Subcutaneous abdominal adipose tissue (tissue), 5 donors: Measurements from ENCODE around the gene SLC39A13.

Source experiments
- H3K27ac ChIP-seq: one replicate; pipeline ENCODE4 v1.7.0; 2013; ENCODE audit warnings: low read depth, mild to moderate bottlenecking, inconsistent platforms, low read length, moderate library complexity
- H3K27me3 ChIP-seq, 5 donors: one replicate each; pipeline ENCODE4 v1.7.0; 2013; ENCODE audit warnings: low read length in 5 of 5, inconsistent platforms in 1 of 5; ENCODE audit not compliant: control insufficient read depth in 5 of 5, insufficient read depth in 4 of 5
- H3K36me3 ChIP-seq, 5 donors: one replicate each; pipeline ENCODE4 v1.7.0; 2013; ENCODE audit warnings: low read length in 5 of 5; ENCODE audit not compliant: control insufficient read depth in 5 of 5, insufficient read depth in 5 of 5
- H3K4me1 ChIP-seq, 5 donors: one replicate each; pipeline ENCODE4 v1.7.0; 2013; ENCODE audit warnings: low read length in 5 of 5, mild to moderate bottlenecking in 3 of 5, moderate library complexity in 1 of 5; ENCODE audit not compliant: control insufficient read depth in 5 of 5, insufficient read depth in 5 of 5
- H3K4me3 ChIP-seq, 5 donors: one replicate each; pipeline ENCODE4 v1.7.0; 2013; ENCODE audit warnings: low read length in 5 of 5, low read depth in 1 of 5
- H3K9ac ChIP-seq, 5 donors: one replicate each; pipeline ENCODE4 v1.7.0; 2013; ENCODE audit warnings: low read length in 5 of 5, mild to moderate bottlenecking in 4 of 5, moderate library complexity in 3 of 5
- H3K9me3 ChIP-seq, 5 donors: one replicate each; pipeline ENCODE4 v1.7.0; 2013; ENCODE audit warnings: low read length in 5 of 5; ENCODE audit not compliant: control insufficient read depth in 5 of 5
- donor health status: healthy.
- donor health status: healthy.
- donor health status: healthy.
- donor health status: healthy.
- donor health status: healthy.

SLC39A13 gene

DNA sequence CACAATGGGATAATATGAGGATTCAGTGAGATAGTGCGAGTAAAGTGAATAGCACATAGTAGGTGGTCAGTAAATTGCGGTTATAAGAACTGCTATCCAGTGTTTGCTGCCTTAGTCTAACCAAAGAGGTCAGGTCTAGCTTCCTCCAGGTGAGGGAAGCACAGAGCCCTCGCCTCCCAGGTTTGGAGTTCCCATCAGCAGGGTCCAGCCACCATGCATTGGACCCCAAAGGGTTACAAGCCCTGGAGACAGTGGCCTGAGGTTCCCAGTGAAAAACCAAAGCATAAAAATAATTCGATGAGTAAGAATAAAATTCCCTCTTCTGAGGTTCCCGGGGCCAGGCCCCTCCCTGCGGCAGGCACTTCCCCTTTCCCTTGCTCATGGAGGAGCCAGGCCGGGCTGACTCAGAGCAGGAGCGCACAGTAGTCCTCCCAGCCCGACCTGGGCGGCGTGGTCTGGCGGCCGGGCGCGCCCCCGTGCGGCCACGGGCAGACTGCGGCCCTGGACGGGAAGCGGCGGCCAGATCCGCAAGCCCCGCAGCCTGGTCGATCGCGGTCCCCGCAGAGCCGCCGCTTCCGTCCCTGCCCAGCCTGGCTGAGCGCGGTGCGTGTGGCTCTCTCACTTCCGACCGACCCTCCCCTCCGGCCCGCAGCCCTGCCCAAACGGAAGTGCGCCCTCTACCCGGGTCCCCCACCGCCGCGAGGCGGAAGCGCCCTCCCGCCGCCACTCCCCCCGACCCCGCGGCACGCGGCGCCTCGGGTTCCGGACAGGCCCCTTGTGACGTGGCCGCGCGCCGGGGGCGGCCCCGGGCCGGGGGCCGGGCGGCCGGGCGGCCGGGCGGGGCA, at the start of gene SLC39A13:
Gene SLC39A13, plus strand, starts transcription at position 845 of the 845 bp plus-strand sequence. CDS start 1,505 bp downstream, outside the sequence.
- no peaks in the 10 kb centered on the region for H3K27me3 ChIP-seq
- peak within 1 kb of the TSS; percentile 59 to 93 (median 79) for H3K9ac ChIP-seq
- H3K4me1 ChIP-seq: peaks cover 8 to 36% (median 30%) of the 10 kb centered on the region in 5 donors
- peaks cover 0 to 19% (median 9%) of the 10 kb centered on the region in 5 donors for H3K36me3 ChIP-seq
- peak within 1 kb of the TSS; percentile 93 for H3K27ac ChIP-seq
- H3K4me3 ChIP-seq: peak within 1 kb of the TSS; percentile 77 to 88 (median 83)
- H3K9me3 ChIP-seq: no peaks in the 10 kb centered on the region

DNA sequence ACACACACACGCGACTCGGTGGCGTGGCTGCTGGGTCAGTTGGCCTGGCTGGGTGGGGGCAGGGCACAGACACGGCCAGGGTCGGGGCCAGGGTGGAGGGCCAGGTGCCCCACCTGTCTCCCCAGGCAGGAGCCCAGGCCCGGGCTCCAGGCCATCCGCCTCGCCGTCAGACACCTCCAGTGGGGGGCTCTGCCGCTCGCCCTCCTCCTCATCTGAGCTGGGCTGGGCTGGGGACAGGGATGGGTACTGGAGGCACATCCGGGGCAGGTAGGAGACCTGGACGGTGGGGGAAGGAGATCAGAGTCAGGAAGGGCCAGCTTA, 49.7 kb upstream of the SLC39A13 start:
- H3K9me3 ChIP-seq: no peaks in the 10 kb centered on the region
- H3K27ac ChIP-seq: no peak overlapping the region
- H3K4me1 ChIP-seq: peaks cover 0 to 22% (median 7%) of the 10 kb centered on the region in 5 donors
- H3K4me3 ChIP-seq: no peak overlapping the region
- H3K36me3 ChIP-seq: peaks cover 0 to 31% (median 6%) of the 10 kb centered on the region in 5 donors
- no peak overlapping the region for H3K9ac ChIP-seq
- H3K27me3 ChIP-seq: no peaks in the 10 kb centered on the region

DNA sequence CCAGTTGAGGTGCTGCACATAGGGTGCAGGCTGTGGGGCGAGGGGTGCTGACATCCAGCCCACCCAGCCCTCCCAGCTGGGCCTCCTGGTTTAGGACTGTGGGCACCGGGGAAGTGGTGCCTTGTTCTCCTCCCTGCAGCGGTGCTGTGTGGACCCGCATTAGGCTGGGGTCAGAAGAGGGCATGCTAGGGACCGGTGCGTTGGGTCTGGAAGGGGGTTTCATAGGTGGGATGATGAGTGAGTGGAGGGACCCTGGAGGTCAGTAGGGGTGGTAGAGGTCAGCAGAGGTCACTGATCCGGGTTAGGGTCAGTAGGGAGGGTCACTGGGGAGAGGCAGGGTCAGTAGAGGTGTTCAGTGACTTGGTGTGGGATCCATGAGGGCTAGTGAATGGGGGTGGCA, 49.2 kb upstream of the SLC39A13 start:
- H3K36me3 ChIP-seq: peaks cover 0 to 31% (median 6%) of the 10 kb centered on the region in 5 donors
- no peaks in the 10 kb centered on the region for H3K9me3 ChIP-seq
- no peak overlapping the region for H3K27ac ChIP-seq
- no peak overlapping the region for H3K4me3 ChIP-seq
- H3K4me1 ChIP-seq: peaks cover 0 to 22% (median 7%) of the 10 kb centered on the region in 5 donors
- no peaks in the 10 kb centered on the region for H3K27me3 ChIP-seq
- H3K9ac ChIP-seq: no peak overlapping the region

DNA sequence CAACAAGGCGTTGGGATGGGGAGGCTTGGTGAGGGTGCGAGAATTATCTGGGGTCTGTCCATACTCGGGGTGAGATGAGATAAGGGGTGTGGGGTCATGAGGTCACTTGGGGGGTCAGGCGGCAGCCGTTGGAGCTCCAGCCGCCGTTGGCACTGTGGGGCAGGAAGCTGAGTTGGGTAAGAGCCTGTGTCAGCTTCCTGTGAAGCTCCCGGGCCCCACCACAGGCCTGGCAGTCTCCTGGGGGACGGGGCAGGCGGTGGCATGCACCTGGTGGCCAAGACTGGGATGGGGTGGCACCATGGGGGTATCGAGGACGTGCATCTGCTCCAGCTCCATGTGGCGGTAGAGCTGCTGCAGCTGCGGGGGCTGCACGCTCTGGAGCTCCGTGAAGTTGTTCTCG, 48.8 kb upstream of the SLC39A13 start:
- no peaks in the 10 kb centered on the region for H3K27me3 ChIP-seq
- H3K9me3 ChIP-seq: no peaks in the 10 kb centered on the region
- H3K9ac ChIP-seq: no peak overlapping the region
- H3K27ac ChIP-seq: no peak overlapping the region
- H3K4me3 ChIP-seq: no peak overlapping the region
- peaks cover 0 to 31% (median 6%) of the 10 kb centered on the region in 5 donors for H3K36me3 ChIP-seq
- H3K4me1 ChIP-seq: peaks cover 0 to 19% (median 7%) of the 10 kb centered on the region in 5 donors

DNA sequence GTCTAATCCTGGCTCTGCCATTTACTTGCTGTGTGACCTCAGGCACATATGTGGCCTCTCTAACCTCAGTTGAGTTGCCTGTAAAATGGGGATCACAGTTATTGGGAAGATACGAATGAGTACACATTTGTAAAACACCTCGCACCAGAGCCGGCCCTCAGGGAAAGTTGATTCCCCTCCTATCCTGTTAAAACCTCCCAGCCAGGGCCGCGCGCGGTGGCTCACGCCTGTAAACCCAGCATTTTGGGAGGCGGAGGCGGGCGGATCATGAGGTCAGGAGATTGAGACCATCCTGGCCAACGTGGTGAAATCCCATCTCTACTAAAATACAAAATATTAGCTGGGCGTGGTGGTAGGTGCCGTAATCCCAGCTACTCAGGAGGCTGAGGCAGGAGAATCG, 48.0 kb upstream of the SLC39A13 start:
- no peaks in the 10 kb centered on the region for H3K9me3 ChIP-seq
- H3K4me3 ChIP-seq: no peak overlapping the region
- peaks cover 0 to 31% (median 6%) of the 10 kb centered on the region in 5 donors for H3K36me3 ChIP-seq
- H3K27me3 ChIP-seq: peaks cover 0 to 7% (median 0%) of the 10 kb centered on the region in 5 donors
- no peak overlapping the region for H3K9ac ChIP-seq
- no peak overlapping the region for H3K27ac ChIP-seq
- peaks cover 0 to 16% (median 7%) of the 10 kb centered on the region in 5 donors for H3K4me1 ChIP-seq

DNA sequence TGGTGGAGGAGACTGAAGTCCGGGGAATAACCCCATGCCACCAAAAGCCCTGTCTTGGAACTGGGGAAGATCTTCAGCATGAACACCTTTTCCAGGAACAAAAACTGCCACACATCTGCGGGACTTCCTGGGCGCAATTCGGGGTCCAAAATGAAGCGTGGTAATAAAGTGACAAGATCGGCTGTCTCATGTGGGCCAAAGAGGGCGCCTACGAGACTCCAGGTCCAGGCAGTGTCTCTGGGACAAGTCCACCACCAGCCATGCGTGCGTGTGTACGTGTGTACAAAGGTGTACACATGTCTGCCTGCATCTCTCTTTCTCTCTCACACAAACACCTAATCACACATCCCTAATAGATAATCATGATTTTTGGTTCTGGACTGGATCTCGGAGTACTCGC, 47.0 kb upstream of the SLC39A13 start:
- Histone ChIP-seq H3K36me3 (peaks cover 0 to 21% (median 6%) of the 10 kb centered on the region in 5 donors), H3K9ac (no peak overlapping the region), H3K4me1 (peaks cover 0 to 12% (median 3%) of the 10 kb centered on the region in 5 donors), H3K27me3 (peaks cover 0 to 8% (median 0%) of the 10 kb centered on the region in 5 donors), H3K4me3 (no peak overlapping the region), H3K27ac (no peak overlapping the region), H3K9me3 (no peaks in the 10 kb centered on the region)

DNA sequence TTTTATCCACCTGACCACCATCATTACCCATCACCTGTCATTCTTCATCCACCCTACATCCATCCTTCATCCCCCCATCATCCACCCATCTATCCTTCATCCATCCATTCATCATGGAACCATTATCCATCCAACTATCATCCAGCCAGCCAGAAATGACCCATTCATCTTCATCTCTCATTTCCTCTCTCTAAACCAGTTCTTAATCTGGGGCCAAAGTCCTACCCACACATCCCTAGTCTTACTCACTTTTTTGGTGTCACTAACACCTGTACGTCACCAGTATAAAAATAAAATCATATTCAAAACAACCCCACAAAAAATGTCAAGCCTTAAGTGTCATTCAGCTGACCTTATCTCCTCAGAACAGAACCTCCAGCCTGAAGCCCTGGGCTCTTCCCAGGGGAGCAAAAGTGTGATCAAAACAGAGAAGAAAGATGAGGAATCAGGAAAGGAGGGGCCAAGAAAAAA, 42.3 kb upstream of the SLC39A13 start:
- no peak overlapping the region for H3K4me3 ChIP-seq
- H3K36me3 ChIP-seq: peaks cover 0 to 3% (median 0%) of the 10 kb centered on the region in 5 donors
- no peak overlapping the region for H3K27ac ChIP-seq

DNA sequence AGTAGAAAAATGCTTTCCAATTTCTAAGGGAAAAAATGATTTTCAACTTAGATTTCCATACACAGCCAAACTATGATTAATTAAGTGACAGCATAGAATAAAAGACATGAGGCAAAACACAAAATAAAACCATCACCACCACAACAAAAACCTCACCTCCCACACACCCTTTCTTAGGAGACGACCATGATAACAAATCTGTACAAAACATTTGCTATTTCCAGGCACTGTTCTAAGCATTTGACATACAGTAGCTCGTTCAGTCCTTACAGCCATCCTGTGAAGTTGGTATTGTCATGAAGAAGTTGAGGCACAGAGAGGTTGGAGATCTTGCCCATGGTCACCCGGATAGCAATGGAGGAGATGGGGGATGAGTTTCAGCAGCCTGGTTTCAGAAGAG, 38.7 kb upstream of the SLC39A13 start:
- Histone ChIP-seq H3K4me1 (peaks cover 0 to 7% (median 0%) of the 10 kb centered on the region in 5 donors), H3K4me3 (no peak overlapping the region), H3K27me3 (peaks cover 0 to 8% (median 0%) of the 10 kb centered on the region in 5 donors), H3K9ac (no peak overlapping the region), H3K9me3 (no peaks in the 10 kb centered on the region), H3K27ac (no peak overlapping the region), H3K36me3 (peaks cover 0 to 3% (median 0%) of the 10 kb centered on the region in 5 donors)

More for the DNA sequence above, 42.3 kb upstream of the SLC39A13 start:
- Histone ChIP-seq H3K9ac (no peak overlapping the region), H3K27me3 (peaks cover 0 to 8% (median 0%) of the 10 kb centered on the region in 5 donors), H3K4me1 (no peaks in the 10 kb centered on the region), H3K9me3 (no peaks in the 10 kb centered on the region)

DNA sequence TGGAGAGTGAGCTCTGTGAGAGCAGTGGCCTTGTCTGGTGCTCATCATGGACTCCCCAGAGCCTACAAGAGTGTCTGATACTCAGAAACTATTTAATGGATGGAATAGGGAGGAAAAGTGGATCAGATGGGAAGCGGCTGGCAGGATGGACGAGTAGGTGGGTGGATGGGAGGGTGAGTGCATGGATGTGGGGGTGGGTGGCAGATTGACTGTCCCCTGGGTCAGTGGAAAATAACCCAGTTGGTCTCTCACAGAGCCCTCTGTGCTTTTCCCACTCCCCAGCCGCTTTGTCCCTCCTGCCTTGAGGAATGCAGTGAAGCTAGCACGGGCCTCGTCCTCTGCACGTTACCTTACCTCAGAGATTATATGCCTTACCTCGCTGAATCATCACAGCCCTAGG, 36.0 kb upstream of the SLC39A13 start:
- Histone ChIP-seq H3K4me1 (peaks cover 0 to 24% (median 6%) of the 10 kb centered on the region in 5 donors), H3K4me3 (no peak overlapping the region), H3K9me3 (no peaks in the 10 kb centered on the region), H3K36me3 (peaks cover 0 to 3% (median 0%) of the 10 kb centered on the region in 5 donors), H3K27ac (no peak overlapping the region), H3K27me3 (no peaks in the 10 kb centered on the region), H3K9ac (no peak overlapping the region)
